IMR-90 (cell line): ENCODE data around the gene CLEC16A. TPM values are rescaled to one million over a fixed set of nuclear protein-coding genes. Genes with fewer than 3 reads are reported as not detected.
A peak's percentile ranks its signal among the peaks of the same experiment; 100 is the strongest.

Experiments
- ATAC-seq: fragments of 200-7000 bp; cut with Tn5 transposase; 2 replicates; pipeline ENCODE4 v1.9.1; 2020; ENCODE audit warnings: low read depth, mild to moderate bottlenecking, moderate library complexity
- BruUV-seq: library from RNA; stranded (reverse); fragments of 400-500 nt; replicated peaks from 2 replicates; lab custom pipeline; 2021; lab: Mats Ljungman, UMichigan
- CTCF ChIA-PET: fragments of 300-600 bp; formaldehyde crosslinking; extraction: SDS; loops from one replicate; lab custom pipeline; 2021; ENCODE audit warnings: antibody characterized with exemption; lab: Yijun Ruan, JAX
- POLR2A ChIA-PET: fragments of 300-600 bp; sonication (Branson Sonifier 250); formaldehyde crosslinking; loops from one replicate; lab custom pipeline; 2022; ENCODE audit warnings: antibody characterized with exemption; ENCODE audit not compliant: unreplicated experiment; lab: Charles Lee
- DNase-seq: peaks from one replicate; pipeline ENCODE4 v3.0.0; 2013
- H2AFZ ChIP-seq: replicated peaks from 2 replicates; pipeline ENCODE3; 2013; ENCODE audit warnings: low read length, mild to moderate bottlenecking; ENCODE audit not compliant: poor library complexity
- H2AK5ac ChIP-seq: 2 replicates; pipeline ENCODE4 v1.6.1; 2013; ENCODE audit warnings: low read depth, low read length, inconsistent platforms
- H2AK9ac ChIP-seq: replicated peaks from 2 replicates; pipeline ENCODE3; 2013; ENCODE audit warnings: mild to moderate bottlenecking, low read depth, low read length, moderate library complexity; ENCODE audit not compliant: poor library complexity
- H2BK120ac ChIP-seq: 2 replicates; pipeline ENCODE4 v1.6.1; 2013; ENCODE audit warnings: low read depth, low read length, inconsistent platforms
- H2BK15ac ChIP-seq: 3 replicates; pipeline ENCODE4 v1.6.1; 2013; ENCODE audit warnings: low read depth, low read length, inconsistent platforms
- H2BK20ac ChIP-seq: 2 replicates; pipeline ENCODE4 v1.6.1; 2013; ENCODE audit warnings: low read depth, mild to moderate bottlenecking, inconsistent platforms, low read length, moderate library complexity
- H2BK5ac ChIP-seq: 2 replicates; pipeline ENCODE4 v1.6.1; 2013; ENCODE audit warnings: mild to moderate bottlenecking, low read depth, low read length, inconsistent platforms; ENCODE audit not compliant: poor library complexity, severe bottlenecking
- H3K14ac ChIP-seq: replicated peaks from 2 replicates; pipeline ENCODE4 v1.6.1; 2013; ENCODE audit warnings: low read depth, low read length, inconsistent platforms
- H3K18ac ChIP-seq: 2 replicates; pipeline ENCODE4 v1.6.1; 2013; ENCODE audit warnings: low read depth, low read length, control low read depth
- H3K23ac ChIP-seq: 2 replicates; pipeline ENCODE4 v1.6.1; 2013; ENCODE audit warnings: low read depth, low read length, inconsistent platforms
- H3K27ac ChIP-seq: 2 replicates; pipeline ENCODE4 v1.5.1; 2013; ENCODE audit warnings: mild to moderate bottlenecking, control low read depth, low read length; ENCODE audit not compliant: insufficient read depth
- H3K27me3 ChIP-seq: 2 replicates; pipeline ENCODE4 v1.6.1; 2013; ENCODE audit warnings: low read length; ENCODE audit not compliant: control insufficient read depth, insufficient read depth
- H3K36me3 ChIP-seq: 2 replicates; pipeline ENCODE4 v1.6.1; 2013; ENCODE audit warnings: low read length, mixed read lengths; ENCODE audit not compliant: control insufficient read depth, insufficient read depth
- H3K4ac ChIP-seq: 2 replicates; pipeline ENCODE4 v1.6.1; 2013; ENCODE audit warnings: low read depth, low read length, inconsistent platforms
- H3K4me1 ChIP-seq: 2 replicates; pipeline ENCODE4 v1.6.1; 2013; ENCODE audit warnings: low read length, mixed read lengths; ENCODE audit not compliant: control insufficient read depth, insufficient read depth
- H3K4me2 ChIP-seq: 2 replicates; pipeline ENCODE4 v1.6.1; 2013; ENCODE audit warnings: low read depth, mild to moderate bottlenecking, control low read depth, low read length, moderate library complexity
- H3K4me3 ChIP-seq: 2 replicates; pipeline ENCODE4 v1.5.1; 2013; ENCODE audit warnings: low read depth, mild to moderate bottlenecking, control low read depth, low read length, moderate library complexity; ENCODE audit not compliant: insufficient read depth
- H3K56ac ChIP-seq: 2 replicates; pipeline ENCODE4 v1.6.1; 2013; ENCODE audit warnings: low read length, inconsistent platforms; ENCODE audit not compliant: insufficient read depth; ENCODE audit errors: extremely low read depth
- H3K79me1 ChIP-seq, 2 experiments: 2 replicates each; pipeline ENCODE4 v1.6.1; 2013; ENCODE audit warnings: low read length in 2 of 2, inconsistent platforms in 1 of 2, low read depth in 1 of 2
- H3K9ac ChIP-seq: 2 replicates; pipeline ENCODE4 v1.6.1; 2013; ENCODE audit warnings: low read depth, low read length, control low read depth
- H3K9me1 ChIP-seq: 2 replicates; pipeline ENCODE4 v1.6.1; 2013; ENCODE audit warnings: low read length, inconsistent platforms; ENCODE audit not compliant: insufficient read depth
- H3K9me3 ChIP-seq: 2 replicates; pipeline ENCODE4 v1.6.1; 2013; ENCODE audit warnings: low read length; ENCODE audit not compliant: control insufficient read depth, insufficient read depth
- H4K20me1 ChIP-seq: 2 replicates; pipeline ENCODE4 v1.6.1; 2013; ENCODE audit warnings: low read length, inconsistent platforms; ENCODE audit not compliant: insufficient read depth
- H4K5ac ChIP-seq: 2 replicates; pipeline ENCODE4 v1.6.1; 2013; ENCODE audit warnings: mild to moderate bottlenecking, low read depth, low read length, control low read depth
- H4K8ac ChIP-seq, 2 experiments: 2 replicates each; pipeline ENCODE4 v1.6.1; 2013; ENCODE audit warnings: low read depth in 2 of 2, low read length in 2 of 2, control low read depth in 1 of 2, inconsistent platforms in 1 of 2
- H4K91ac ChIP-seq: 2 replicates; pipeline ENCODE4 v1.6.1; 2013; ENCODE audit warnings: low read depth, low read length, inconsistent platforms; ENCODE audit not compliant: insufficient read depth
- BHLHE40 ChIP-seq: fragments of 150-350 bp; IDR thresholded peaks from 2 replicates; pipeline ENCODE4 v1.6.1; 2016; ENCODE audit warnings: mild to moderate bottlenecking, low read depth, low read length
- CEBPB ChIP-seq: IDR thresholded peaks from 2 replicates; pipeline ENCODE4 v1.6.1; 2012; ENCODE audit warnings: low read depth, low read length, improper control_type of control experiment
- CHD1 ChIP-seq: IDR thresholded peaks from 2 replicates; pipeline ENCODE4 v1.6.1; 2012; ENCODE audit warnings: low read depth, low read length, improper control_type of control experiment
- RFX5 ChIP-seq: IDR thresholded peaks from 2 replicates; pipeline ENCODE4 v1.8.0; 2012; ENCODE audit warnings: low read depth, mild to moderate bottlenecking, low read length, moderate library complexity
- WGBS, 2 experiments: methylation state at CpG; one replicate each; pipeline versions ENCODE4 v1.1.5 to v1.1.7; 2013; ENCODE audit warnings: missing lambda C conversion rate in 2 of 2; ENCODE audit not compliant: insufficient read length in 1 of 2; ENCODE audit errors: extremely low coverage in 2 of 2; 5-methylcytosine and 5-hydroxymethylcytosine counted together
- dilution Hi-C: fragments of 300-500 bp; cut with HindIII; formaldehyde crosslinking; loops from one replicate; pipeline ENCODE4 v1.14.3; 2018; ENCODE audit warnings: low sequenced_read_pairs; ENCODE audit not compliant: unreplicated experiment
- in situ Hi-C: fragments of 300-500 bp; cut with MboI; formaldehyde crosslinking; loops from 3 replicates; pipeline ENCODE4 v1.14.3; 2019; ENCODE audit warnings: low sequenced_read_pairs, inconsistent platforms, mixed read lengths
- intact Hi-C: fragments of 100-400 bp; cut with micrococcal nuclease; formaldehyde crosslinking; loops from 2 replicates; pipeline ENCODE4 v1.10.0; 2022
- polyA plus RNA-seq, 3 experiments: library from polyadenylated mRNA; depleted of rRNA; stranded (reverse); fragments of >200 nt; gene quantifications; 2 replicates each; pipeline ENCODE4 v1.2.3, GENCODE V29; 2012; ENCODE audit warnings: low replicate concordance in 1 of 3
- total RNA-seq: library from RNA; depleted of rRNA; stranded (reverse); fragments of >200 nt; gene quantifications from 2 replicates; pipeline ENCODE4 v1.2.3, GENCODE V29; 2012

CLEC16A gene
- total and polyA plus RNA-seq, 2 of the 4 experiments (the other 2 are of a cell fraction), result 15.9 to 16.5 TPM

DNA sequence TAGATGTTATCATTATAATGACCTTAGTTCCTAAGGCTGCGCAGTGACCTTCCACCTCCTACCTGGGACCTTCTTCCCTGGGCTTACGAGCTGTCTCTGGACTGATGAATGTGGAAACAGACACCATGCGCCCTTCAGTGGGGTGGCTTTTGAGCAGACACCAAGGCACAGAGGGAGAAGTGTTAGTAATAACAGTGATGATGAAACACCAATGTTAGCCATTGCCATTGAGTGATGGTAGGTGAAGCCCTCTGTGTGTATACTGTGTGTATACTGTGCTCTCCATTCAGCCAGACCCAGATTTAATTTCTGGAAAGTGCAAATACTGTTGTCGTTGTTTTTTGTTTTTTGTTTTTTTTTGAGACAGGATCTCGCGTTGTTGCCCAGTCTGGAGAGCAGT is 44.5 kb downstream of the CLEC16A start:
- Histone ChIP-seq H2BK15ac (peak overlapping the region; percentile 93), H3K23ac (no peak overlapping the region; the same call in 1 of the 2 replicates), H2AFZ (no peak overlapping the region), H4K91ac (peak overlapping the region; percentile 68), H3K27ac (peak overlapping the region; percentile 47; the same call in 1 of the 2 replicates), H3K9me1 (peaks cover 38% of the 10 kb centered on the region), H2BK5ac (no peak overlapping the region), H3K27me3 (no peaks in the 10 kb centered on the region), H3K4ac (peak overlapping the region; percentile 51), H4K20me1 (peaks cover 6% of the 10 kb centered on the region), H2BK120ac (peak overlapping the region; percentile 98), H3K18ac (peak overlapping the region; percentile 63), H4K5ac (peak overlapping the region; percentile 76), H4K8ac (peak overlapping the region in 1 of 2 experiments; percentile 58; a peak in 2 of 4 replicates), H2AK5ac (peak overlapping the region; percentile 77; the same call in 1 of the 2 replicates), H3K79me1 (peaks cover 17 to 61% of the 10 kb centered on the region in 2 experiments; a peak in 3 of 4 replicates), H2AK9ac (no peak overlapping the region), H3K14ac (peak overlapping the region; percentile 48; the same call in 1 of the 2 replicates), H3K56ac (no peak overlapping the region), H3K9ac (no peak overlapping the region), H2BK20ac (peak overlapping the region; percentile 79; the same call in 1 of the 2 replicates), H3K4me1 (peaks cover 37% of the 10 kb centered on the region), H3K4me3 (no peak overlapping the region), H3K36me3 (peaks cover 1% of the 10 kb centered on the region), H3K4me2 (no peak overlapping the region), H3K9me3 (no peaks in the 10 kb centered on the region)
- no TSS peak for BruUV-seq
- ChIA-PET CTCF (no interaction called here), POLR2A (interaction anchor here (0.7 kb wide), 1 partner anchor 829 kb away, joined by 3 read pairs; no protein-coding TSS in a partner anchor)
- intact Hi-C loops (no loop called here), in situ Hi-C loops (loop anchor here (10.0 kb wide), 1 partner anchor 106 kb away; no protein-coding TSS in a partner anchor), dilution Hi-C loops (no loop called here)
- ATAC-seq (no peak), DNase-seq (no peak)
- WGBS, 2 experiments, result 40% methylated on average over 1 of the region's 6 CpGs; no CpG with 5 or more reads in 1 of the 2 experiments
- TF ChIP-seq CEBPB (peak; percentile 39; the same call in 1 of the 2 replicates), RFX5 (no peak), CHD1 (no peak), BHLHE40 (no peak)
